H9 (cell line): Measurements from ENCODE around the gene DNAI4. TPM values are rescaled to one million over a fixed set of nuclear protein-coding genes. Genes with fewer than 3 reads are reported as not detected.

Experiments
- DNase-seq: peaks from one replicate; pipeline ENCODE4 v3.0.0-alpha.2; 2017
- H2AFZ ChIP-seq: one replicate; pipeline ENCODE4 v1.6.1; 2013; ENCODE audit warnings: mild to moderate bottlenecking, low read length, control low read depth, moderate library complexity
- H2AK5ac ChIP-seq: 2 replicates; pipeline ENCODE4 v1.6.1; 2013; ENCODE audit warnings: low read length, control low read depth, mixed read lengths; ENCODE audit not compliant: insufficient read length
- H2BK120ac ChIP-seq: one replicate; pipeline ENCODE4 v1.6.1; 2013; ENCODE audit warnings: low read depth, mild to moderate bottlenecking, low read length, control low read depth, inconsistent platforms; ENCODE audit not compliant: poor library complexity, severe bottlenecking
- H2BK12ac ChIP-seq: 2 replicates; pipeline ENCODE4 v1.6.1; 2013; ENCODE audit warnings: low read length, control low read depth, mixed read lengths, low read depth; ENCODE audit not compliant: insufficient read length
- H2BK15ac ChIP-seq: 2 replicates; pipeline ENCODE4 v1.6.1; 2013; ENCODE audit warnings: low read depth, low read length, control low read depth
- H2BK20ac ChIP-seq: one replicate; pipeline ENCODE4 v1.6.1; 2013; ENCODE audit warnings: low read depth, mild to moderate bottlenecking, low read length, control low read depth, inconsistent platforms; ENCODE audit not compliant: poor library complexity, severe bottlenecking
- H2BK5ac ChIP-seq: 2 replicates; pipeline ENCODE4 v1.6.1; 2013; ENCODE audit warnings: low read length, control low read depth, mixed read lengths; ENCODE audit not compliant: insufficient read length
- H3K14ac ChIP-seq: 2 replicates; pipeline ENCODE4 v1.6.1; 2013; ENCODE audit warnings: low read length, control low read depth; ENCODE audit not compliant: insufficient read depth
- H3K18ac ChIP-seq: 2 replicates; pipeline ENCODE4 v1.6.1; 2013; ENCODE audit warnings: low read depth, mild to moderate bottlenecking, mixed read lengths, low read length, control low read depth; ENCODE audit not compliant: insufficient read length
- H3K23ac ChIP-seq: 2 replicates; pipeline ENCODE4 v1.6.1; 2013; ENCODE audit warnings: low read length, control low read depth, mixed read lengths, low read depth; ENCODE audit not compliant: insufficient read length
- H3K23me2 ChIP-seq: 2 replicates; pipeline ENCODE4 v1.6.1; 2013; ENCODE audit warnings: low read depth, mild to moderate bottlenecking, mixed read lengths, low read length, control low read depth; ENCODE audit not compliant: insufficient read length, poor library complexity, severe bottlenecking
- H3K27ac ChIP-seq: 2 replicates; pipeline ENCODE4 v1.5.1; 2013; ENCODE audit warnings: low read length, control low read depth, mixed read lengths, low read depth; ENCODE audit not compliant: insufficient read length
- H3K27me3 ChIP-seq: 2 replicates; pipeline ENCODE4 v1.6.1; 2013; ENCODE audit warnings: low read length, control low read depth, inconsistent platforms; ENCODE audit not compliant: insufficient read depth
- H3K4ac ChIP-seq: 2 replicates; pipeline ENCODE4 v1.6.1; 2013; ENCODE audit warnings: low read depth, mild to moderate bottlenecking, control low read depth, inconsistent platforms, low read length, moderate library complexity
- H3K4me1 ChIP-seq: 2 replicates; pipeline ENCODE4 v1.6.1; 2013; ENCODE audit warnings: low read length, control low read depth, inconsistent platforms; ENCODE audit not compliant: insufficient read depth
- H3K4me2 ChIP-seq: 2 replicates; pipeline ENCODE4 v1.6.1; 2013; ENCODE audit warnings: low read length, control low read depth, mixed read lengths; ENCODE audit not compliant: insufficient read length, insufficient read depth
- H3K56ac ChIP-seq: 2 replicates; pipeline ENCODE4 v1.6.1; 2013; ENCODE audit warnings: low read depth, mild to moderate bottlenecking, mixed read lengths, low read length, control low read depth; ENCODE audit not compliant: insufficient read length
- H3K79me1 ChIP-seq: 2 replicates; pipeline ENCODE4 v1.6.1; 2013; ENCODE audit warnings: low read depth, mild to moderate bottlenecking, moderate library complexity, low read length, control low read depth, inconsistent platforms; ENCODE audit not compliant: insufficient read depth, poor library complexity, severe bottlenecking
- H3K79me2 ChIP-seq: 2 replicates; pipeline ENCODE4 v1.6.1; 2013; ENCODE audit warnings: low read length, control low read depth, inconsistent platforms; ENCODE audit not compliant: insufficient read depth
- H3K9ac ChIP-seq: 2 replicates; pipeline ENCODE4 v1.6.1; 2013; ENCODE audit warnings: low read length, control low read depth, mixed read lengths; ENCODE audit not compliant: insufficient read length; ENCODE audit errors: extremely low read depth
- H3K9me3 ChIP-seq: one replicate; pipeline ENCODE4 v1.6.1; 2013; ENCODE audit warnings: low read depth, low read length, inconsistent platforms; ENCODE audit not compliant: control insufficient read depth
- H3T11ph ChIP-seq: one replicate; pipeline ENCODE4 v1.6.1; 2013; ENCODE audit warnings: mild to moderate bottlenecking, low read length, control low read depth, inconsistent platforms
- H4K20me1 ChIP-seq: one replicate; pipeline ENCODE4 v1.6.1; 2013; ENCODE audit not compliant: control insufficient read depth, insufficient read length, insufficient read depth
- H4K5ac ChIP-seq: 2 replicates; pipeline ENCODE4 v1.6.1; 2013; ENCODE audit warnings: low read depth, mild to moderate bottlenecking, mixed read lengths, low read length, control low read depth; ENCODE audit not compliant: insufficient read length
- H4K8ac ChIP-seq: replicated peaks from 2 replicates; pipeline ENCODE4 v1.6.1; 2013; ENCODE audit warnings: low read length, control low read depth, mixed read lengths, low read depth; ENCODE audit not compliant: insufficient read length
- H4K91ac ChIP-seq: 2 replicates; pipeline ENCODE4 v1.6.1; 2013; ENCODE audit warnings: low read depth, mild to moderate bottlenecking, moderate library complexity, mixed read lengths, low read length, control low read depth; ENCODE audit not compliant: insufficient read length
- H3K27ac Mint-ChIP-seq, 3 experiments: 2 replicates in 2 of 3; 3 replicates in 1 of 3; pipeline ENCODE4 v1.8.0; 2020 to 2021; ENCODE audit warnings: mixed read lengths in 3 of 3, mild to moderate bottlenecking in 1 of 3, moderate library complexity in 1 of 3
- H3K27me3 Mint-ChIP-seq: 2 replicates; pipeline ENCODE4 v1.8.0; 2021; ENCODE audit warnings: low read depth, mild to moderate bottlenecking, moderate library complexity, mixed read lengths
- H3K36me3 Mint-ChIP-seq, 3 experiments: 2 replicates in 2 of 3; 3 replicates in 1 of 3; pipeline ENCODE4 v1.8.0; 2020 to 2021; ENCODE audit warnings: low read depth in 3 of 3, mixed read lengths in 3 of 3; ENCODE audit not compliant: insufficient read depth in 1 of 3
- H3K4me1 Mint-ChIP-seq, 2 experiments: 2 replicates each; pipeline ENCODE4 v1.8.0; 2020; ENCODE audit warnings: mixed read lengths in 2 of 2
- H3K4me3 Mint-ChIP-seq, 2 experiments: 2 replicates in 1 of 2; 3 replicates in 1 of 2; pipeline ENCODE4 v1.8.0; 2020 to 2021; ENCODE audit warnings: mild to moderate bottlenecking in 2 of 2, mixed read lengths in 2 of 2, moderate library complexity in 1 of 2
- H3K9me3 Mint-ChIP-seq, 2 experiments: 2 replicates in 1 of 2; 3 replicates in 1 of 2; pipeline ENCODE4 v1.8.0; 2020; ENCODE audit warnings: mild to moderate bottlenecking in 2 of 2, mixed read lengths in 2 of 2, moderate library complexity in 1 of 2
- CTCF ChIP-seq: fragments of 200-600 bp; sonication (generic); conservative IDR thresholded peaks from 3 replicates; pipeline ENCODE4 v1.8.0; 2021; ENCODE audit warnings: antibody characterized with exemption, mild to moderate bottlenecking
- WGBS: extraction: QIAGEN DNeasy Blood & Tissue Kit; methylation state at CpG from one replicate; pipeline ENCODE4 v1.1.7; 2013; ENCODE audit warnings: missing lambda C conversion rate, low lambda C conversion rate, mixed read lengths; ENCODE audit not compliant: insufficient read length; ENCODE audit errors: extremely low coverage; 5-methylcytosine and 5-hydroxymethylcytosine counted together
- total RNA-seq: library from RNA; stranded (reverse); gene quantifications from 2 replicates; pipeline ENCODE4 v1.2.1, GENCODE V29; 2021

Gene DNAI4
- total RNA-seq, 1 experiment from 2014 or later: 1.4 TPM

- Mint-ChIP-seq H3K4me3 (no peak overlapping the region), H3K36me3 (no peaks in the 10 kb centered on the region), H3K27ac (no peak overlapping the region), H3K4me1 (no peaks in the 10 kb centered on the region), H3K9me3 (no peaks in the 10 kb centered on the region), H3K27me3 (no peaks in the 10 kb centered on the region)
- H3K14ac ChIP-seq: no peak overlapping the region
- H4K5ac ChIP-seq: no peak overlapping the region
- H3K79me1 ChIP-seq: no peaks in the 10 kb centered on the region
- no peaks in the 10 kb centered on the region for H4K20me1 ChIP-seq
- no peak overlapping the region for H3K18ac ChIP-seq
- no peak overlapping the region for H2BK12ac ChIP-seq
- no peaks in the 10 kb centered on the region for H3K27me3 ChIP-seq
- no peak overlapping the region for H2BK20ac ChIP-seq
- no peak overlapping the region for H2BK15ac ChIP-seq
- no peaks in the 10 kb centered on the region for H3K9me3 ChIP-seq
- DNase-seq: no peak
- H2BK120ac ChIP-seq: no peak overlapping the region
- H2AK5ac ChIP-seq: no peak overlapping the region
- no peak overlapping the region for H2BK5ac ChIP-seq
- no peak overlapping the region for H2AFZ ChIP-seq
- no peak overlapping the region for H3K23ac ChIP-seq
- H3K23me2 ChIP-seq: no peaks in the 10 kb centered on the region
- WGBS: no CpG with 5 or more reads among the region's 1 CpG
- H3T11ph ChIP-seq: no peak overlapping the region
- no peak overlapping the region for H4K8ac ChIP-seq
- no peak overlapping the region for H3K27ac ChIP-seq
- no peaks in the 10 kb centered on the region for H3K4me1 ChIP-seq
- no peak overlapping the region for H4K91ac ChIP-seq
- no peak overlapping the region for H3K4ac ChIP-seq
- TF ChIP-seq CTCF: no peak
- H3K9ac ChIP-seq: no peak overlapping the region
- H3K56ac ChIP-seq: no peak overlapping the region
- H3K79me2 ChIP-seq: no peaks in the 10 kb centered on the region
- H3K4me2 ChIP-seq: no peak overlapping the region
Measured at GRCh38 chr1:66809736-66810326, 114.8 kb downstream of the DNAI4 start.
